Thoracic aorta (tissue), 2 donors: ENCODE data around the gene NDST3. TPM values are rescaled to one million over a fixed set of nuclear protein-coding genes. Genes with fewer than 3 reads are reported as not detected.

ENCODE experiments used
- ATAC-seq: fragments of 150-250 bp; one replicate; pipeline ENCODE4 v1.8.0; 2017; ENCODE audit warnings: low read depth; ENCODE audit not compliant: insufficient number of reproducible peaks, low FRiP score
- DNase-seq: peaks from one replicate; pipeline ENCODE4 v3.0.0-alpha.2; 2020; ENCODE audit warnings: low spot score
- H3K27ac ChIP-seq, 2 donors: fragments of 200-600 bp; sonication (generic); 1 replicate in 1 of 2; 2 replicates in 1 of 2; pipeline ENCODE4 v1.5.1; 2016; ENCODE audit warnings: mild to moderate bottlenecking in 2 of 2, moderate library complexity in 2 of 2
- H3K27me3 ChIP-seq: fragments of 200-600 bp; sonication (generic); replicated peaks from 2 replicates; pipeline ENCODE4 v1.6.0; 2016; ENCODE audit warnings: mild to moderate bottlenecking; ENCODE audit not compliant: insufficient read depth
- H3K36me3 ChIP-seq: fragments of 200-600 bp; sonication (generic); one replicate; pipeline ENCODE4 v1.5.1; 2016
- H3K4me1 ChIP-seq, 2 donors: fragments of 200-600 bp; sonication (generic); 1 replicate in 1 of 2; 2 replicates in 1 of 2; pipeline versions ENCODE4 v1.5.1 to v1.6.0; 2016; ENCODE audit warnings: low read depth in 2 of 2, mild to moderate bottlenecking in 1 of 2; ENCODE audit not compliant: control insufficient read depth in 1 of 2
- H3K4me3 ChIP-seq: fragments of 200-600 bp; sonication (generic); 2 replicates; pipeline ENCODE4 v1.5.1; 2016; ENCODE audit warnings: mild to moderate bottlenecking
- H3K9me3 ChIP-seq: fragments of 200-600 bp; sonication (generic); 2 replicates; pipeline ENCODE4 v1.5.1; 2016
- total RNA-seq, 2 donors: library from RNA; depleted of rRNA; stranded (reverse); fragments of >200 nt; gene quantifications; one replicate each; pipeline versions ENCODE4 v1.1.0 to v1.2.3, GENCODE V29; 2016
- TF ChIP-seq, protein P1 (sequence below): fragments of 200-600 bp; sonication (generic); IDR thresholded peaks from one replicate; pipeline ENCODE4 v1.5.1; 2019; ENCODE audit warnings: antibody characterized with exemption

NDST3 gene
- total RNA-seq, 2 donors from 2014 or later, result not detected

DNA sequence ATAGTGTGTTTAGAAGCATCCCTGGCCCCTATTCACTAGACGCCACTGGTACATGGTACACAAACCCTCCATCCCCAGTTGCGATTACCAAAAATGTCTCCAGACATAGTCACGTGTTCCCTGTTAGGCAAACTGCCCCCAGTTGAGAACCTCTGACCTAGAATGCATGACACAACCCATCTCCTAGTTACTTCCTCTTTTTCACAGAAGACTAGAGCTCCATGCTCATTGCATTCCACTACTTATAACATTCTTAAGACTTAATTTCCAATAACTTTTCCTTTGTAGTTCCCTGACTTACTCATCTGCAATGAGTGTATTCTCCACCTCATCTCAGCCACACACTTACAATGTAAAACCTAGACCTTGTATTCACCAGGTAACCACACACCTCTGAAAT lies 249.9 kb downstream of the NDST3 start:
- no peak for ATAC-seq
- TF ChIP-seq, protein P1, sequence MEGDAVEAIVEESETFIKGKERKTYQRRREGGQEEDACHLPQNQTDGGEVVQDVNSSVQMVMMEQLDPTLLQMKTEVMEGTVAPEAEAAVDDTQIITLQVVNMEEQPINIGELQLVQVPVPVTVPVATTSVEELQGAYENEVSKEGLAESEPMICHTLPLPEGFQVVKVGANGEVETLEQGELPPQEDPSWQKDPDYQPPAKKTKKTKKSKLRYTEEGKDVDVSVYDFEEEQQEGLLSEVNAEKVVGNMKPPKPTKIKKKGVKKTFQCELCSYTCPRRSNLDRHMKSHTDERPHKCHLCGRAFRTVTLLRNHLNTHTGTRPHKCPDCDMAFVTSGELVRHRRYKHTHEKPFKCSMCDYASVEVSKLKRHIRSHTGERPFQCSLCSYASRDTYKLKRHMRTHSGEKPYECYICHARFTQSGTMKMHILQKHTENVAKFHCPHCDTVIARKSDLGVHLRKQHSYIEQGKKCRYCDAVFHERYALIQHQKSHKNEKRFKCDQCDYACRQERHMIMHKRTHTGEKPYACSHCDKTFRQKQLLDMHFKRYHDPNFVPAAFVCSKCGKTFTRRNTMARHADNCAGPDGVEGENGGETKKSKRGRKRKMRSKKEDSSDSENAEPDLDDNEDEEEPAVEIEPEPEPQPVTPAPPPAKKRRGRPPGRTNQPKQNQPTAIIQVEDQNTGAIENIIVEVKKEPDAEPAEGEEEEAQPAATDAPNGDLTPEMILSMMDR, result no peak
- no peaks in the 10 kb centered on the region for H3K9me3 ChIP-seq
- peaks cover 0 to 17% of the 10 kb centered on the region in 2 donors for H3K4me1 ChIP-seq
- H3K27ac ChIP-seq, result no peak overlapping the region
- no peak overlapping the region for H3K4me3 ChIP-seq
- DNase-seq, result no peak
- no peaks in the 10 kb centered on the region for H3K27me3 ChIP-seq
- H3K36me3 ChIP-seq, result no peaks in the 10 kb centered on the region

DNA sequence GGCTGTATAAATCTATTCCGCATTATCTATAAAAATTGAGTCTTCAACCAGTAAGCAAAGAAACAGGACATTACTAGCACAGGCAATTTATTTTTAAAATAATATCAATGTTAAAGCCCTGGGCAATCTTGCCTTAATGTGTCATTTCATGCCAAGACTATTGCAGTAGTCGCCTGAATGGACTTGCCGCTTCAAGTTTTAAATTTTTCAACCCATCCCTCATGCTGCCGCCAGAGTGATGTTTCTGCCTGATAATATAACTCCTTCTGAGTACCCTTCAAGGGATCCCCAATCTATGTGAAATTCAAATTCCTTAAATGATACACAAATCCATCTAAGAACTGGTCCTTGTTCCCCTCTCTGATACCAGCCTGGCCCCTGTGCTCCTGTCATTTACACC lies 251.6 kb downstream of the NDST3 start:
- Histone ChIP-seq H3K36me3 (no peaks in the 10 kb centered on the region), H3K4me1 (no peaks in the 10 kb centered on the region), H3K9me3 (no peaks in the 10 kb centered on the region), H3K27ac (no peak overlapping the region), H3K27me3 (no peaks in the 10 kb centered on the region), H3K4me3 (no peak overlapping the region)
- ATAC-seq, result no peak
- DNase-seq, result no peak
- TF ChIP-seq, protein P1, result no peak

DNA sequence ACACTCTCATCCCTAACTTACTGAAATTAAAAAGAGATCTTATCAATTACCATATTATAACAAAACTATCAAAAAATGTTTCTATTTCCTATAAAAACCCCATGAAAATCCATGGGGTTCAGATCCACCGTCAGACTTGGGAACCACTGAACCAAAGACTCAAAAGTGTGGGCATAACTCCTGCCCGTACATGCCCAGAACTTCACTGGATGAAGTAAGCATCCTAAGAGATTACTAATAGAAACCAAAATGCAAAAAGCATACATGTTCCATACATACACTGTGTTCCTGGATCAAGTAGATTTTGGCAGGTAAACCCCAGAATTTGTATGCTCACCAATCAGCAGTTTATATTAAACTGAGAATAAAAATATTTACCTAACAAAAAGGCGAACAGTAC lies 252.4 kb downstream of the NDST3 start:
- ATAC-seq, result no peak
- Histone ChIP-seq H3K36me3 (no peaks in the 10 kb centered on the region), H3K4me3 (no peak overlapping the region), H3K27me3 (no peaks in the 10 kb centered on the region), H3K27ac (no peak overlapping the region), H3K9me3 (no peaks in the 10 kb centered on the region), H3K4me1 (no peaks in the 10 kb centered on the region)
- no peak for DNase-seq
- TF ChIP-seq, protein P1, result no peak

DNA sequence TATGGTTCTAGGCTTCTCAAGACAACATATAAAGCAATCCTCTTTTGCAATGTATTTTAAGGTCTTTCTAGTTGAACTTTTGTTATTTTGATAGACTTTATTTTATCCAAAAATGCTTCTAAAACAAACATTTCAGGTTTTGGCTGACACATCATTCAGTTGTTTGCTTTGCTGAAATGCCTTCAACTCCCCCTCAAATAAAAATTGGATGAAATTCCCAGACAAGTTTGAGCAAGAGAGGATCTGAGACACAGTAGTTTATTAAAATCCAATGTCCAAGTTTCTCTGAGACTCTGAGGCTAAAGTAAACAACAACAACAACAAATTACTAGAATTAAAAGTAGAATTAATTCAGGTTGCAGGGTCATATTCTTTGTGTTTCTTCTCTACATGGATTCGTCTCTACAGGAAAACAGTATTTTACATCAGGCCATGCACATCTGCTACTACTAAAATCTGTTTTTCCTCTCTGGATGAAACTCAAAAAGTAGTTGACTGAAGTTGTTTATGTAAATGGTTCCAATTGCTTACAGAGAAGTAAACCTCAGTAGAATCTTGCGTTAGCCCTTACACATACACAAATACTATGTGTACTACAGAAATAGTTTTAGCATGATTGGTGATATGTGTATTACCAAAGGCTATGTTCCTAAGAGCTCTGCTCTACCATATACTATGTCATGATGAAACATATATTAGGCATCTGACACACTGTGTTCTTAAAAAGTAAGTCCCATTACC lies 253.6 kb downstream of the NDST3 start:
- ATAC-seq, result no peak

DNA sequence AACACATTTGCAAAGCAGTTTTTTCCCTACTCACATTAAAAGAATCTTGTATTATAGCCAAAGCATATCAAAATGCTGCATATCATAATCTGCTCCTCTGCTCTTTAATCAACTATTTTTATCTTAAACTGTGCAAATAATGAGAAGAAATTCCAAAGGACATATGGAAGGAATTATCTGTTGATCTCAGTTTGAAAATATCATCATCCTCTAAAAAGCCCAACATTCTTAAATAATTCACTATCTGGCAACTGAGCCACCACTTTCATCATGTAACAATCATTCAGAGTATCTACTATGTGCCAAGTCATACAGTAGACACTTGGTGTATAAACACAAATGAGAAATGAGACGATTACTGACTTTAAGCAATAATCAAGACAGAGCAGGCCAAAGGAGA lies 255.5 kb downstream of the NDST3 start:
- H3K9me3 ChIP-seq, result no peaks in the 10 kb centered on the region
- H3K27ac ChIP-seq, result no peak overlapping the region
- TF ChIP-seq, protein P1, result no peak
- no peaks in the 10 kb centered on the region for H3K4me1 ChIP-seq
- H3K4me3 ChIP-seq, result no peak overlapping the region
- no peak for ATAC-seq
- H3K36me3 ChIP-seq, result no peaks in the 10 kb centered on the region
- no peaks in the 10 kb centered on the region for H3K27me3 ChIP-seq
- DNase-seq, result no peak

More for the DNA sequence above, 253.6 kb downstream of the NDST3 start:
- Histone ChIP-seq H3K9me3 (no peaks in the 10 kb centered on the region), H3K27me3 (no peaks in the 10 kb centered on the region), H3K4me1 (no peaks in the 10 kb centered on the region), H3K27ac (no peak overlapping the region), H3K4me3 (no peak overlapping the region), H3K36me3 (no peaks in the 10 kb centered on the region)
- TF ChIP-seq, protein P1, result no peak
- no peak for DNase-seq
